HL-60 (cell line): ENCODE measurements around the gene SPATA25.

Source experiments
- DNase-seq, 2 experiments: peaks; one replicate each; pipeline ENCODE4 v3.0.0-alpha.2; 2010 to 2020; ENCODE audit warnings: low read depth in 1 of 2, low spot score in 1 of 2
- H3K27ac ChIP-seq: fragments of 250-450 bp; sonication (Bioruptor Pico); replicated peaks from 2 replicates; pipeline ENCODE4 v1.5.1; 2020; ENCODE audit warnings: mild to moderate bottlenecking, moderate library complexity
- H3K27me3 ChIP-seq: fragments of 250-450 bp; sonication (Bioruptor Pico); 2 replicates; pipeline ENCODE4 v1.5.1; 2021; ENCODE audit warnings: mild to moderate bottlenecking, moderate library complexity; ENCODE audit not compliant: insufficient read depth, poor library complexity, severe bottlenecking
- H3K4me3 ChIP-seq: replicated peaks from 2 replicates; pipeline ENCODE4 v1.5.1; 2011; ENCODE audit warnings: mild to moderate bottlenecking, control low read depth, low read length; ENCODE audit not compliant: insufficient read depth
- GABPA ChIP-seq: IDR thresholded peaks from 2 replicates; pipeline ENCODE4 v1.6.1; 2012; ENCODE audit warnings: low read depth
- POLR2AphosphoS5 ChIP-seq: IDR thresholded peaks from 2 replicates; pipeline ENCODE4 v1.6.1; 2012; ENCODE audit warnings: low read depth
- SPI1 ChIP-seq: IDR thresholded peaks from 2 replicates; pipeline ENCODE4 v1.6.1; 2012; ENCODE audit warnings: low read depth, mild to moderate bottlenecking, borderline replicate concordance
- TF ChIP-seq, protein P1 (sequence below): IDR thresholded peaks from 2 replicates; pipeline ENCODE4 v1.6.1; 2012; ENCODE audit warnings: low read depth; ENCODE audit not compliant: insufficient replicate concordance
- TF ChIP-seq, protein P2 (sequence below): IDR thresholded peaks from one replicate; pipeline ENCODE4 v1.5.1; 2011; ENCODE audit warnings: low read length, control low read depth, inconsistent platforms; ENCODE audit not compliant: insufficient read depth

SPATA25 gene

DNA sequence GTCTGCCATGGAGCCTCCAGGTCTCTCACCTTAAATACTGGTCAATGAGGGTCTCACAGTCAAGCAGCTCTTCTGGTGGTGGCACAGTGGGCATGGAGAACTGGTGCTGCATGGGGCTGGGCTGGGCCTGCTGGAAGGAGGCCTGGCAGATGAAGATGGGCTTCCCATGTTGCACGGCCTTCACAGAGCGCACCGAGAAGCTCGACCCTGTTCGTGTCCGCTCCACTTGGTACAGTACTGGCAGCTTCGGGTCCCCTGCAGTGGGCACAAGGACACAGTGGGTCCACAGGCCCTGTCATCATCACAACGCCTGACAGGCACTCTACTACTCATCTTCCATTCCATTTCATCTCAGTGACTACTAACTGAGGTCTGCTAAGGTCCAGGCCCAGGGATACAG, 39.0 kb downstream of the SPATA25 start:
- TF ChIP-seq GABPA (no peak), SPI1 (no peak)
- TF ChIP-seq, protein P1, sequence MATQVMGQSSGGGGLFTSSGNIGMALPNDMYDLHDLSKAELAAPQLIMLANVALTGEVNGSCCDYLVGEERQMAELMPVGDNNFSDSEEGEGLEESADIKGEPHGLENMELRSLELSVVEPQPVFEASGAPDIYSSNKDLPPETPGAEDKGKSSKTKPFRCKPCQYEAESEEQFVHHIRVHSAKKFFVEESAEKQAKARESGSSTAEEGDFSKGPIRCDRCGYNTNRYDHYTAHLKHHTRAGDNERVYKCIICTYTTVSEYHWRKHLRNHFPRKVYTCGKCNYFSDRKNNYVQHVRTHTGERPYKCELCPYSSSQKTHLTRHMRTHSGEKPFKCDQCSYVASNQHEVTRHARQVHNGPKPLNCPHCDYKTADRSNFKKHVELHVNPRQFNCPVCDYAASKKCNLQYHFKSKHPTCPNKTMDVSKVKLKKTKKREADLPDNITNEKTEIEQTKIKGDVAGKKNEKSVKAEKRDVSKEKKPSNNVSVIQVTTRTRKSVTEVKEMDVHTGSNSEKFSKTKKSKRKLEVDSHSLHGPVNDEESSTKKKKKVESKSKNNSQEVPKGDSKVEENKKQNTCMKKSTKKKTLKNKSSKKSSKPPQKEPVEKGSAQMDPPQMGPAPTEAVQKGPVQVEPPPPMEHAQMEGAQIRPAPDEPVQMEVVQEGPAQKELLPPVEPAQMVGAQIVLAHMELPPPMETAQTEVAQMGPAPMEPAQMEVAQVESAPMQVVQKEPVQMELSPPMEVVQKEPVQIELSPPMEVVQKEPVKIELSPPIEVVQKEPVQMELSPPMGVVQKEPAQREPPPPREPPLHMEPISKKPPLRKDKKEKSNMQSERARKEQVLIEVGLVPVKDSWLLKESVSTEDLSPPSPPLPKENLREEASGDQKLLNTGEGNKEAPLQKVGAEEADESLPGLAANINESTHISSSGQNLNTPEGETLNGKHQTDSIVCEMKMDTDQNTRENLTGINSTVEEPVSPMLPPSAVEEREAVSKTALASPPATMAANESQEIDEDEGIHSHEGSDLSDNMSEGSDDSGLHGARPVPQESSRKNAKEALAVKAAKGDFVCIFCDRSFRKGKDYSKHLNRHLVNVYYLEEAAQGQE: no peak
- TF ChIP-seq, protein P2, sequence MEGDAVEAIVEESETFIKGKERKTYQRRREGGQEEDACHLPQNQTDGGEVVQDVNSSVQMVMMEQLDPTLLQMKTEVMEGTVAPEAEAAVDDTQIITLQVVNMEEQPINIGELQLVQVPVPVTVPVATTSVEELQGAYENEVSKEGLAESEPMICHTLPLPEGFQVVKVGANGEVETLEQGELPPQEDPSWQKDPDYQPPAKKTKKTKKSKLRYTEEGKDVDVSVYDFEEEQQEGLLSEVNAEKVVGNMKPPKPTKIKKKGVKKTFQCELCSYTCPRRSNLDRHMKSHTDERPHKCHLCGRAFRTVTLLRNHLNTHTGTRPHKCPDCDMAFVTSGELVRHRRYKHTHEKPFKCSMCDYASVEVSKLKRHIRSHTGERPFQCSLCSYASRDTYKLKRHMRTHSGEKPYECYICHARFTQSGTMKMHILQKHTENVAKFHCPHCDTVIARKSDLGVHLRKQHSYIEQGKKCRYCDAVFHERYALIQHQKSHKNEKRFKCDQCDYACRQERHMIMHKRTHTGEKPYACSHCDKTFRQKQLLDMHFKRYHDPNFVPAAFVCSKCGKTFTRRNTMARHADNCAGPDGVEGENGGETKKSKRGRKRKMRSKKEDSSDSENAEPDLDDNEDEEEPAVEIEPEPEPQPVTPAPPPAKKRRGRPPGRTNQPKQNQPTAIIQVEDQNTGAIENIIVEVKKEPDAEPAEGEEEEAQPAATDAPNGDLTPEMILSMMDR: no peak
- Histone ChIP-seq H3K27ac (no peak overlapping the region), H3K4me3 (no peak overlapping the region), H3K27me3 (no peaks in the 10 kb centered on the region)
- no peak for DNase-seq

DNA sequence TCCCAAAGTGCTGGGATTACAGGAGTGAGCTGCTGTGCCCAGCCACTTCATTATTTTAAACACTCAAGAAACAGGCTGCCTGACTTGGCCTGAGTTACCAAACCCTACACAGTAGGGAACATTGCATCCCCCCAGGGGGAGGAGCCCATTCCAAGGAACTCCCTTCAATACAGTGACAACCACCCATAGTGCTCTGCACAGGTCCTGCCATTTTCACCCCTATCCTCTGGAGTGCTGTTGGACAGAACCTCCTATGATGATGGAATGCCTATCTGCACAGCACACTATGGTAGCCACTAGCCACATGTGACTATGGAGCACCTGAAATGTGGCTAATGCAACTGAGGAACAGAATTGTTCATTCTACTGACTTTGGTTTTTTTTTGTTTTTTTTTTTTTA, 42.0 kb downstream of the SPATA25 start:
- DNase-seq: no peak
- H3K27ac ChIP-seq: no peak overlapping the region
- H3K4me3 ChIP-seq: no peak overlapping the region
- no peaks in the 10 kb centered on the region for H3K27me3 ChIP-seq
- TF ChIP-seq POLR2AphosphoS5 (no peak), GABPA (no peak), SPI1 (no peak)
- TF ChIP-seq, protein P1: no peak
- TF ChIP-seq, protein P2: no peak

DNA sequence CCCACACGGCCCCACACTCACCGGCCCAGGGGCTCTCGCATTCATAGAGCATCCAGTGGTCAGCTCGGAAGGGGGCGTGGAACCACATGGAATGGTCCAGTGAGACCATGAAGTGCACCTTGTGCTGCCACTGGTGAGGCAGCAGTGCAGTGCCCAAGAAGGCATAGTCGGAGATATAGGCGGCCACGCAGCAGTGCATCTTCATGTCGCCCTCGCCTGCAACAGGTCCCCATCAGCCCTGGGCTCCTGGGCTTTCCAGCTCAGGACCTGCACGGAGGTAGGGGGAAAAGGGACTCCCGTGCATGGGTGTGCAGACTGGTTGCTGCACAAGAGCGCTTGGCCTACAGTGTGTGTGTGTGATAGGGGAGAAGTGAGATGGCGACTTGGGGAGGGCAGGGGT, 43.9 kb downstream of the SPATA25 start:
- Histone ChIP-seq H3K27me3 (no peaks in the 10 kb centered on the region), H3K27ac (no peak overlapping the region), H3K4me3 (no peak overlapping the region)
- no peak for DNase-seq
- TF ChIP-seq, protein P2: no peak
- TF ChIP-seq SPI1: no peak
- TF ChIP-seq POLR2AphosphoS5: no peak
- TF ChIP-seq, protein P1: no peak
- TF ChIP-seq GABPA: no peak
